Endometrial microvascular endothelial cells (primary cell): ENCODE data around the gene ISLR. TPM values are rescaled to one million over a fixed set of nuclear protein-coding genes. Genes with fewer than 3 reads are reported as not detected.

Experiments
- in situ Hi-C: cut with HindIII; loops from 2 replicates; pipeline ENCODE4 v1.10.0; 2017; ENCODE audit warnings: low sequenced_read_pairs, low pct_unique_long_range_greater_than_20kb; ENCODE audit errors: inconsistent ontology term
- total RNA-seq: library from RNA; depleted of rRNA; stranded (reverse); fragments of >200 nt; gene quantifications from one replicate; pipeline ENCODE4 v1.2.3, GENCODE V29; 2015; ENCODE audit errors: inconsistent ontology term

Gene ISLR
- total RNA-seq, 1 donor from 2014 or later, result 1.2 TPM

- in situ Hi-C loops, result no loop called here
Observed at GRCh38 chr15:74170071-74170844, 3.3 kb upstream of the ISLR start.

- in situ Hi-C loops, result no loop called here
Observed at GRCh38 chr15:74170875-74171578, 2.5 kb upstream of the ISLR start.

GRCh38 chr15:74171965-74172541, 1.5 kb upstream of the ISLR start:
- in situ Hi-C loops, result no loop called here

- in situ Hi-C loops, result no loop called here
Observed at GRCh38 chr15:74172701-74173379, 670 bp upstream of the ISLR start.

- in situ Hi-C loops, result no loop called here
Observed at GRCh38 chr15:74174219-74174957, 878 bp downstream of the ISLR start.

GRCh38 chr15:74174958-74175253, 1.4 kb downstream of the ISLR start:
- in situ Hi-C loops, result no loop called here

- in situ Hi-C loops, result no loop called here
Observed at GRCh38 chr15:74175271-74176191, 2.0 kb downstream of the ISLR start.

- in situ Hi-C loops, result no loop called here
Observed at GRCh38 chr15:74176262-74177214, 3.0 kb downstream of the ISLR start.

- in situ Hi-C loops, result no loop called here
Observed at GRCh38 chr15:74178326-74179100, 5.0 kb downstream of the ISLR start.

GRCh38 chr15:74179101-74179841, 5.8 kb downstream of the ISLR start:
- in situ Hi-C loops, result no loop called here

GRCh38 chr15:74179983-74180880, 6.7 kb downstream of the ISLR start:
- in situ Hi-C loops, result no loop called here

- in situ Hi-C loops, result no loop called here
Observed at GRCh38 chr15:74180881-74181602, 7.5 kb downstream of the ISLR start.

- in situ Hi-C loops, result no loop called here
Observed at GRCh38 chr15:74182131-74182530, 8.6 kb downstream of the ISLR start.

GRCh38 chr15:74184582-74185091, 11.1 kb downstream of the ISLR start:
- in situ Hi-C loops, result no loop called here
